Hair follicular keratinocyte (primary cell): ENCODE measurements around the gene ILKAP. TPM values are rescaled to one million over a fixed set of nuclear protein-coding genes. Genes with fewer than 3 reads are reported as not detected.

ENCODE experiments used
- total RNA-seq: library from RNA; depleted of rRNA; stranded (reverse); fragments of >200 nt; gene quantifications from 2 replicates; pipeline ENCODE4 v1.2.3, GENCODE V29; 2015

ILKAP gene
- 23.3 and 26.0 TPM in 2 replicates for total RNA-seq

GRCh38 chr2:238203094-238203972, at the start of gene ILKAP:
ILKAP (minus strand) TSS chr2:238203695; CDS start chr2:238203553, 142 bp downstream.

GRCh38 chr2:238239863-238240756, 36.6 kb upstream of the ILKAP start, which contains the start of gene HES6:
HES6 (minus strand) TSS chr2:238240038; CDS start chr2:238239905, 133 bp downstream.

GRCh38 chr2:238158509-238159070, 44.9 kb downstream of the ILKAP start, which contains the start of gene ERFE:
ERFE (plus strand) TSS chr2:238158970; CDS start chr2:238159008, 38 bp downstream.

GRCh38 chr2:238138331-238139195, 64.9 kb downstream of the ILKAP start, which contains the start of gene KLHL30:
KLHL30 (plus strand) TSS chr2:238138668; CDS start chr2:238140755, 2,087 bp downstream.

Other genes starting within 250 kb of the ILKAP start
- gene UBE2F, start 236.7 kb downstream of the ILKAP start, total RNA-seq = 108 and 145 TPM in 2 replicates
- 15.6 and 25.8 TPM in 2 replicates for gene SCLY, start 142.7 kb downstream of the ILKAP start, total RNA-seq
- gene ESPNL, start 103.4 kb downstream of the ILKAP start, total RNA-seq = 0.30 and 0.55 TPM in 2 replicates
- gene KLHL30, start 65.0 kb downstream of the ILKAP start, total RNA-seq = 0.04 TPM in 1 of 2 replicates, not detected in the other
- 1.1 and 2.9 TPM in 2 replicates for gene ERFE, start 44.7 kb downstream of the ILKAP start, total RNA-seq
- 5.8 and 8.4 TPM in 2 replicates for gene HES6, start 36.3 kb upstream of the ILKAP start, total RNA-seq
- gene PER2, start 84.9 kb upstream of the ILKAP start, total RNA-seq = 3.2 and 6.8 TPM in 2 replicates
- 3.9 and 5.4 TPM in 2 replicates for gene TRAF3IP1, start 116.8 kb upstream of the ILKAP start, total RNA-seq
- gene ASB1, start 223.2 kb upstream of the ILKAP start, total RNA-seq = 13.5 and 26.5 TPM in 2 replicates